A673 (cell line): ENCODE results near the gene CHST15. TPM values are rescaled to one million over a fixed set of nuclear protein-coding genes. Genes with fewer than 3 reads are reported as not detected.

Experiments
- BruUV-seq: library from RNA; stranded (reverse); fragments of 400-500 nt; replicated peaks from 2 replicates; lab custom pipeline; 2021; lab: Mats Ljungman, UMichigan
- CTCF ChIA-PET: fragments of 300-600 bp; sonication (Branson Sonifier 250); formaldehyde crosslinking; loops from one replicate; lab custom pipeline; 2022; ENCODE audit warnings: antibody characterized with exemption; lab: Charles Lee
- POLR2A ChIA-PET: fragments of 300-600 bp; sonication (Branson Sonifier 250); formaldehyde crosslinking; loops from one replicate; lab custom pipeline; 2022; ENCODE audit warnings: antibody characterized with exemption; ENCODE audit not compliant: low non-redundant PET; lab: Charles Lee
- DNase-seq: peaks from one replicate; pipeline ENCODE4 v3.0.0-alpha.2; 2015; ENCODE audit warnings: low spot score
- H3K27ac ChIP-seq: fragments of 200-600 bp; sonication (generic); 2 replicates; pipeline ENCODE4 v1.5.1; 2016; ENCODE audit warnings: mixed run types, low read depth, mild to moderate bottlenecking, mixed read lengths, antibody characterized with exemption, low read length; ENCODE audit not compliant: poor library complexity, severe bottlenecking
- H3K27me3 ChIP-seq: fragments of 200-600 bp; sonication (generic); replicated peaks from 2 replicates; pipeline ENCODE4 v1.6.1; 2017; ENCODE audit warnings: mixed run types, low read depth, mild to moderate bottlenecking, mixed read lengths, antibody characterized with exemption, low read length; ENCODE audit not compliant: insufficient read depth, poor library complexity
- H3K36me3 ChIP-seq: fragments of 200-600 bp; sonication (generic); 2 replicates; pipeline ENCODE4 v1.6.1; 2016; ENCODE audit warnings: mixed run types, mild to moderate bottlenecking, mixed read lengths, antibody characterized with exemption, low read length; ENCODE audit not compliant: insufficient read depth, poor library complexity, severe bottlenecking
- H3K4me1 ChIP-seq: fragments of 200-600 bp; sonication (generic); 2 replicates; pipeline ENCODE4 v1.6.1; 2017; ENCODE audit warnings: mixed run types, mild to moderate bottlenecking, mixed read lengths, antibody characterized with exemption, low read length; ENCODE audit not compliant: insufficient read depth, poor library complexity, severe bottlenecking
- H3K4me3 ChIP-seq: fragments of 200-600 bp; sonication (generic); 2 replicates; pipeline ENCODE4 v1.5.1; 2016; ENCODE audit warnings: low read depth, mixed run types, mild to moderate bottlenecking, mixed read lengths, low read length; ENCODE audit not compliant: poor library complexity, severe bottlenecking
- H3K9me3 ChIP-seq: fragments of 200-600 bp; sonication (generic); 2 replicates; pipeline ENCODE4 v1.6.1; 2016; ENCODE audit warnings: mixed run types, low read depth, mild to moderate bottlenecking, mixed read lengths, antibody characterized with exemption, low read length; ENCODE audit not compliant: poor library complexity, severe bottlenecking
- CTCF ChIP-seq: fragments of 300-800, 200-600 bp; sonication (generic); conservative IDR thresholded peaks from 2 replicates; pipeline ENCODE4 v1.5.1; 2017; ENCODE audit warnings: low read depth, mild to moderate bottlenecking, antibody characterized with exemption, low read length, moderate library complexity, mixed read lengths
- EZH2 ChIP-seq: fragments of 200-600 bp; sonication (generic); IDR thresholded peaks from 2 replicates; pipeline ENCODE4 v1.6.1; 2017; ENCODE audit warnings: borderline replicate concordance, low read depth, mild to moderate bottlenecking, mixed read lengths, antibody characterized with exemption, low read length; ENCODE audit not compliant: poor library complexity, severe bottlenecking
- intact Hi-C: fragments of 100-400 bp; cut with micrococcal nuclease; formaldehyde crosslinking; loops from one replicate; pipeline ENCODE4 v1.10.0; 2022; ENCODE audit not compliant: unreplicated experiment
- total RNA-seq: library from RNA; stranded (reverse); gene quantifications from 2 replicates; pipeline ENCODE4 v1.2.3, GENCODE V29; 2021

CHST15 gene
- total RNA-seq, 1 experiment from 2014 or later: 1.7 TPM

- peaks cover 7% of the 10 kb centered on the region for H3K4me1 ChIP-seq
- H3K9me3 ChIP-seq: no peaks in the 10 kb centered on the region
- TF ChIP-seq EZH2: no peak
- no peak for TF ChIP-seq CTCF
- ChIA-PET POLR2A (no interaction called here), CTCF (no interaction called here)
- H3K36me3 ChIP-seq: no peaks in the 10 kb centered on the region
- no peak overlapping the region for H3K27ac ChIP-seq
- H3K4me3 ChIP-seq: no peak overlapping the region
- DNase-seq: no peak
- H3K27me3 ChIP-seq: no peaks in the 10 kb centered on the region
- BruUV-seq: no TSS peak
- intact Hi-C loops: no loop called here
Observed at GRCh38 chr10:124007773-124008145, 85.6 kb downstream of the CHST15 start.

DNA sequence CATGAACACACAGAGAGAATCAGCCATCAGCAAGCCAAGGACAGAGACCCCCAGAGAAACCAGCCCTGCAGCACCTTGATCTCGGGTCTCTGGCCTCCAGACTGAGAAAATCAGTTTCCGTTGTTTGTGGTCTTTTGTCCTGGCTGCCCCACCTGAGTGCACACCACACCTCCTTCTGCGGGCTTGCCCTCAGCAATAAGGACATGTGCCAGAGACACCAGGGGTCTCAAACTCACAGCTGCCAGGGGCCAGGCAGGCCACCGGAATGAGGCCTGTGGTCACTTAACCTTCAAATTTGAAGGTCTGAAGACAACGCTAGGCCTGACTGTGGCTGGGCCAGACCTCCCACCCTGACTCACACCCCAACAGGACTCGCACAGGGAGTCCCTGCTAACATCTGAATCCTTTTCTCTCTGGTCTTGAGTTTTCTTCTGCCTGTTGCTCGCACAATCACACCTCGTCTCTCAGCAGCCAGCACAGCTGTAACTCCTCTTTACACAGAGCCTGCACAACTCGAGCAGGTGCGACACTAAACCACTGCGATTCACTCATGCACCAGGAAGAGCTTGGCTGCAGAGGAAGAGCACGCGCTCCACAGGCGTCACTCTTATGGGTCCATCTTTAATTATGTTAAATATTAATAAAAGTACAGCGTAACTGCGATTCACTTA is 86.2 kb downstream of the CHST15 start:
- ChIA-PET CTCF (no interaction called here), POLR2A (no interaction called here)
- no peaks in the 10 kb centered on the region for H3K27me3 ChIP-seq
- H3K27ac ChIP-seq: no peak overlapping the region
- no peak overlapping the region for H3K4me3 ChIP-seq
- peaks cover 7% of the 10 kb centered on the region for H3K4me1 ChIP-seq
- TF ChIP-seq CTCF (no peak), EZH2 (no peak)
- intact Hi-C loops: no loop called here
- DNase-seq: no peak
- no TSS peak for BruUV-seq
- H3K9me3 ChIP-seq: no peaks in the 10 kb centered on the region
- no peaks in the 10 kb centered on the region for H3K36me3 ChIP-seq

DNA sequence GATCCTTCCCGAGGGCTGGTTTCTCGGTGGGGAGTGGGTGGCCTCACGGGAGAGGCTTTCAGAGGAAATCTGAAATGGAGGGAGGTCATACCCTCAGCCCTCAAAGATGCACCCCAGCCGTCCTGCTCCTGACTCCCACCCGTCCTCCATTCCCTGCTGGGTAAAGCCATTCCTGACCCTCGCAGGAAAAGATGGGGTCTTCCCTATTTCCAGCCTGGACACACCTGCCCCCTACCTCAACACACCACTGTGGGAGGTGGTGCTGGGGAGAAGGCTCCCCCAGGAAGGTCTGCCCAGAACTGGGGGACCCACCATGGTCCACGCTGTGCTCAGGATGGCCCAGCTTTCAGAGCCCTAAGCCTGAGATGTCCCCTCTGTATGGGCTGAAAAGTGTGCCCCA is 86.9 kb downstream of the CHST15 start:
- H3K36me3 ChIP-seq: no peaks in the 10 kb centered on the region
- ChIA-PET CTCF (no interaction called here), POLR2A (no interaction called here)
- no peaks in the 10 kb centered on the region for H3K27me3 ChIP-seq
- no peak for DNase-seq
- TF ChIP-seq EZH2 (no peak), CTCF (no peak)
- H3K27ac ChIP-seq: no peak overlapping the region
- no peak overlapping the region for H3K4me3 ChIP-seq
- peaks cover 7% of the 10 kb centered on the region for H3K4me1 ChIP-seq
- BruUV-seq: no TSS peak
- intact Hi-C loops: no loop called here
- no peaks in the 10 kb centered on the region for H3K9me3 ChIP-seq
